ENCODE data around the gene ALDH2.
"Not testable (repeated sequence)": the region's sequence is repeated elsewhere in the genome, so short reads cannot be mapped to it uniquely, and the experiment has no call there.

The ALDH2 gene

DNA sequence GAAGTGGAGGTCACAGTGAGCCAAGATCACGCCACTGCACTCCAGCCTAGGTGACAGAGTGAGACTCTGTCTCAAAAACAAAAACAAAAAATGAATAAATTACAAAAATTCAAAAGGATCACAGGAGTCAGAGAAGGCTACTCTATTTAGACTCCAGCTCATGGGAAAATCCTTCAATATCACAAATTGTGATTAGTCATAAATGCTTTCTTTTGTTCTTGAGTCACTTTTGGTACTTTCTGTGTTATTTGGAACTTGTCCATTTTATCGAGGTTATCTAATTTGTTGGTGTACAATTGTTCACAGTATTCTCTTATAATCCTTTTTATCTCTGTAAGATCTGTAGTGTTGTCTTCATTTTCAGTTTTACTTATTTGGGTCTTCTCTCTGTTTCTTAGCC, 18.9 kb downstream of the ALDH2 start:
- FAIRE-seq = no peak
- DNase-seq (ENCODE audit: low spot score) = no peak

GRCh38 chr12:111788178-111788654, 21.5 kb downstream of the ALDH2 start:
- FAIRE-seq = no peak

DNA sequence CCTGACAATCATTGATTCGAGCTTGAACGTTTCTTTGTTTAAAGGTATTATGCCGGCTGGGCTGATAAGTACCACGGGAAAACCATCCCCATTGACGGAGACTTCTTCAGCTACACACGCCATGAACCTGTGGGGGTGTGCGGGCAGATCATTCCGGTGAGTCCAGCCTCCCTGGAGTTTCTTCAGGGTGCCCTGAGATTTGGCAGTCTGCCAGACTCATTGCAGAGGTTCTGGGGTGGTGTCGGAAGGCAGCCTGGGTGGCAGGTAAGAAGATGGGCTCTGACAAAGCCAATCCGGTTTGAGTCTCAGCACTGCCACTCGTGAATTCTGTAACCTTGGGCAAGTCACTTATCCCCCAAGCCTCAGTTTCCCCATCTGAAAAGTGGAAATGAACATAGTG, 23.0 kb downstream of the ALDH2 start:
- no peak for FAIRE-seq
- no peak for DNase-seq (ENCODE audit: low spot score)

More at GRCh38 chr12:111788178-111788654, 21.5 kb downstream of the ALDH2 start:
- no peak for DNase-seq (ENCODE audit: low spot score)

GRCh38 chr12:111791507-111791906, 24.8 kb downstream of the ALDH2 start:
- DNase-seq (ENCODE audit: low spot score) (no peak), FAIRE-seq (no peak)

DNA sequence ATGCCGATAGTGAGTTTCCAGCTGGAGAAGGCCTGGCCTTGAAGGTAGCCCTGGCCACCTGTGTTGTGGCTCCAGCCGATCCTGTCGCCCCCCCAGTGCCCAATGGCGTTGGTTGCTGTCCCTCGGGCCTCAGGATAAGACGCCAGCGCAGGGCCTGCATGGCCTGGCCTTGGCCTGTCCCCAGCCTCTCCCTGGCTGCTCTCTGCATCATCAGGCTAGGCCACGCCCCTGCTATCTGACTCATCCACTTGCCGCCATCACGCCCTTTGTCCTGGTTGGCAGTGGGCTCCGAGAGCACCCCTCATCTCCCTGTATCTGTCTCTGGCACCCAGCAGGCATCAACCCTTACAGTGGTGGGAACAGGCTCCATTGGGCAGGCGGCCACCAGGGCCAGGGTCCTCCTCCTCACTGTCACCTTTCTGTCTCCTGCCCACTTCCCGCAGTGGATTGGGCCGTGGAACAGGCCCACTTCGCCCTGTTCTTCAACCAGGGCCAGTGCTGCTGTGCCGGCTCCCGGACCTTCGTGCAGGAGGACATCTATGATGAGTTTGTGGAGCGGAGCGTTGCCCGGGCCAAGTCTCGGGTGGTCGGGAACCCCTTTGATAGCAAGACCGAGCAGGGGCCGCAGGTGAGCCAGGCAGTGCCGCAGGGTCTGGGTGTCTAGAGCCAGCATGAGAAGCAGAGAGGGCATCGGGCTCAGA, 25.6 kb downstream of the ALDH2 start:
- no peak for DNase-seq (ENCODE audit: low spot score)
- no peak for FAIRE-seq

DNA sequence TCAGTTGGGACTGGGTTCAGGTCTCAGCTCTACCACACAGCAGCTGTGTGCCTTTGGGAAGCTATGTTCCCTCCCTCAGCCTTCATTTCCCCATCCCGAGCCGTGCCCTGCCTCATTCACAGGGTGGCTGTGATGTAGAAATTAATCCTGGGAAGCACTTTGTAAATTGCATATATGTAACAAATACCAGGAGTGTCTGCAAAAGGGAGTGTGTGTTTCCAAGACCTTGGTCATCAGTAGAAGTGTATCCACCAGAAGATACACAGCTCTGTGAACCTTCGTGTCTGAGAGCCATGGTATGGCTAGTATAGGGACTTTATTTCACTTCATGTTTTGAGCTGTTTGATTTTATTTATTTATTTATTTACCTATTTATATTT, 26.1 kb downstream of the ALDH2 start:
- FAIRE-seq = no peak
- no peak for DNase-seq (ENCODE audit: low spot score)

GRCh38 chr12:111798182-111798581, 31.4 kb downstream of the ALDH2 start:
- no peak for DNase-seq (ENCODE audit: low spot score)

GRCh38 chr12:111799758-111800157, 33.0 kb downstream of the ALDH2 start:
- DNase-seq (ENCODE audit: low spot score) (no peak), FAIRE-seq (no peak)

More at GRCh38 chr12:111798182-111798581, 31.4 kb downstream of the ALDH2 start:
- no peak for FAIRE-seq

- no peak for DNase-seq (ENCODE audit: low spot score)
- no peak for FAIRE-seq
These were observed 36.4 kb downstream of the ALDH2 start for GRCh38 chr12:111803038-111803626.

GRCh38 chr12:111803851-111804250, 37.1 kb downstream of the ALDH2 start:
- no peak for DNase-seq (ENCODE audit: low spot score)
- no peak for FAIRE-seq

GRCh38 chr12:111806304-111806703, 39.6 kb downstream of the ALDH2 start:
- FAIRE-seq = no peak
- no peak for DNase-seq (ENCODE audit: low spot score)

DNA sequence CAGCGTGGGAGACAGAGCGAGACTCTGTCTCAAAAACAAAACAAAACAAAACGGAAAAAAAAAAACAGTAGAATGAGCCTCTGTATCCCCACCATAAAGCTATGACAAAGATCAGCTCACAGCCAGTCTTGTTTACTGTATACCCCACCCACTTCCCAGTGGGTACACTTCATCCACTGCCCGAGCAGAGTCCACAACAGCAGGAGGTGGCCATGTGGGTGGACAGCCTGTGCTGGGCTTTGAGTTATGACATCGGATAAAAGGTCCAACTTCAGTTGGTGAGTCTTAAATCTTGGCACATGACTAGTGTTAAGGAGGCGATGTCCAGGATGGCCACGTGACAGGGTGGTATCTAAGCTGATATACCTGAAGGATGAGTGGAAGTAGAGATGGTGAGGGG, 40.5 kb downstream of the ALDH2 start:
- DNase-seq (ENCODE audit: low spot score) (no peak), FAIRE-seq (no peak)

GRCh38 chr12:111812881-111813741, 46.4 kb downstream of the ALDH2 start:
- FAIRE-seq = no peak
- peak; percentile 86 for DNase-seq (ENCODE audit: low spot score)

GRCh38 chr12:111816065-111816615, 49.4 kb downstream of the ALDH2 start:
- FAIRE-seq (no peak), DNase-seq (ENCODE audit: low spot score) (no peak)

GRCh38 chr12:111816898-111817297, 50.2 kb downstream of the ALDH2 start:
- DNase-seq (ENCODE audit: low spot score); FAIRE-seq: not testable (repeated sequence)

GRCh38 chr12:111818340-111818739, 51.6 kb downstream of the ALDH2 start:
- FAIRE-seq (no peak), DNase-seq (ENCODE audit: low spot score) (no peak)

GRCh38 chr12:111819191-111820158, 52.7 kb downstream of the ALDH2 start:
- no peak for DNase-seq (ENCODE audit: low spot score)
- no peak for FAIRE-seq

- FAIRE-seq; DNase-seq (ENCODE audit: low spot score): not testable (repeated sequence)
These were observed 54.1 kb downstream of the ALDH2 start for GRCh38 chr12:111820828-111821227.

- DNase-seq (ENCODE audit: low spot score) (no peak), FAIRE-seq (no peak)
These were observed 56.2 kb downstream of the ALDH2 start for GRCh38 chr12:111822886-111823285.

DNA sequence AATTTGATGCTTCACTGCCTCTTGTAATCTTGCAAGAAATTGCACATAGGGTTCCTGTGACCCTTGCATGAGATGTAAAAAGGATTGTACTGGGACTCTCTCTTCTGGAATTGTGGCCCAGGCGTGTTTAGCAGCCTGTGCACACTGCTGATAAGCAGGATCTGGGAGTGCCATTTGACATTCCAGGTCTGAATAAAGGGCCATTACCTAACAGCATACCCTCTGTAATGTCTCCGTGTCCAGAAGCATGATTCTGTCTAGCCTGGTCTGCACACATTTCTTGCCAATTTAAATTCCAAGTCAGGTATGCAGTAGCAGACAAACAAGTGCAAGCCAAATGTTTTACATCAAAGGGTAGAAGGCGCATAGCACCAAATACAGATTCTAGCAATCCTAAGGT, 57.2 kb downstream of the ALDH2 start:
- no peak for DNase-seq (ENCODE audit: low spot score)
- no peak for FAIRE-seq

GRCh38 chr12:111824312-111824711, 57.6 kb downstream of the ALDH2 start:
- not testable (repeated sequence) for DNase-seq (ENCODE audit: low spot score); FAIRE-seq

Measured in urothelium cell line (cell line).